Stimulated activated CD4-positive, alpha-beta T cell treated with anti-CD3 and anti-CD28 coated beads, Interleukin-4, amount 100 ng/mL, for 1 hour (primary cell): Measurements from ENCODE around the gene PTPRD.
"Not testable (repeated sequence)": the region's sequence is repeated elsewhere in the genome, so short reads cannot be mapped to it uniquely, and the experiment has no call there.

Source experiments
- DNase-seq: peaks from one replicate; pipeline ENCODE4 v3.0.0-alpha.2; 2020

Gene PTPRD

GRCh38 chr9:9426454-9426853, 1186.3 kb downstream of the PTPRD start:
- DNase-seq: not testable (repeated sequence)

GRCh38 chr9:9412241-9412640, 1200.6 kb downstream of the PTPRD start:
- no peak for DNase-seq

- DNase-seq: no peak
Measured at GRCh38 chr9:9410736-9411135, 1202.1 kb downstream of the PTPRD start.

GRCh38 chr9:9399982-9400381, 1212.8 kb downstream of the PTPRD start:
- DNase-seq: no peak

- DNase-seq: no peak
Measured at GRCh38 chr9:9396518-9396917, 1216.3 kb downstream of the PTPRD start.

GRCh38 chr9:9395539-9395938, 1217.3 kb downstream of the PTPRD start:
- no peak for DNase-seq

GRCh38 chr9:9392755-9393154, 1220.0 kb downstream of the PTPRD start:
- DNase-seq: no peak

GRCh38 chr9:9389904-9390303, 1222.9 kb downstream of the PTPRD start:
- DNase-seq: no peak

GRCh38 chr9:9387511-9388115, 1225.2 kb downstream of the PTPRD start:
- no peak for DNase-seq

GRCh38 chr9:9362332-9362731, 1250.5 kb downstream of the PTPRD start:
- no peak for DNase-seq

- no peak for DNase-seq
Measured at GRCh38 chr9:9352877-9353481, 1259.8 kb downstream of the PTPRD start.

- no peak for DNase-seq
Measured at GRCh38 chr9:9341203-9341602, 1271.6 kb downstream of the PTPRD start.

- no peak for DNase-seq
Measured at GRCh38 chr9:9337129-9337528, 1275.7 kb downstream of the PTPRD start.

- DNase-seq: no peak
Measured at GRCh38 chr9:9326749-9327148, 1286.1 kb downstream of the PTPRD start.

- no peak for DNase-seq
Measured at GRCh38 chr9:9319007-9319406, 1293.8 kb downstream of the PTPRD start.

- not testable (repeated sequence) for DNase-seq
Measured at GRCh38 chr9:9310743-9311142, 1302.1 kb downstream of the PTPRD start.

- DNase-seq: no peak
Measured at GRCh38 chr9:9305600-9305999, 1307.2 kb downstream of the PTPRD start.

GRCh38 chr9:9299134-9299533, 1313.7 kb downstream of the PTPRD start:
- no peak for DNase-seq

- no peak for DNase-seq
Measured at GRCh38 chr9:9286001-9286400, 1326.8 kb downstream of the PTPRD start.

GRCh38 chr9:9284201-9284600, 1328.6 kb downstream of the PTPRD start:
- DNase-seq: no peak

GRCh38 chr9:9283159-9283986, 1329.4 kb downstream of the PTPRD start:
- no peak for DNase-seq

GRCh38 chr9:9275601-9276000, 1337.2 kb downstream of the PTPRD start:
- DNase-seq: no peak

- no peak for DNase-seq
Measured at GRCh38 chr9:9257999-9258498, 1354.8 kb downstream of the PTPRD start.

- DNase-seq: no peak
Measured at GRCh38 chr9:9246726-9247125, 1366.1 kb downstream of the PTPRD start.
